Measurements from ENCODE around the gene OSBPL3.
"Not testable (repeated sequence)": the region's sequence is repeated elsewhere in the genome, so short reads cannot be mapped to it uniquely, and the experiment has no call there.

Gene OSBPL3

GRCh38 chr7:24979863-24980533 lies at the start of gene OSBPL3:
TSS of gene OSBPL3 (minus strand) at chr7:24980178. CDS start at chr7:24892472, 87,706 bp downstream.
- peak; percentile 97 for DNase-seq

- no peak for DNase-seq
Observed at GRCh38 chr7:25029075-25029474, 49.1 kb upstream of the OSBPL3 start.

GRCh38 chr7:25028370-25029021 lies 48.5 kb upstream of the OSBPL3 start:
- DNase-seq, result peak; percentile 46

GRCh38 chr7:25026156-25026555 lies 46.2 kb upstream of the OSBPL3 start:
- DNase-seq, result no peak

GRCh38 chr7:25025218-25025671 lies 45.3 kb upstream of the OSBPL3 start:
- DNase-seq, result no peak

GRCh38 chr7:25024066-25024465 lies 44.1 kb upstream of the OSBPL3 start:
- DNase-seq, result no peak

- not testable (repeated sequence) for DNase-seq
Observed at GRCh38 chr7:25017671-25018070, 37.7 kb upstream of the OSBPL3 start.

- no peak for DNase-seq
Observed at GRCh38 chr7:25014756-25015155, 34.8 kb upstream of the OSBPL3 start.

GRCh38 chr7:25012710-25013109 lies 32.7 kb upstream of the OSBPL3 start:
- DNase-seq, result not testable (repeated sequence)

- DNase-seq, result no peak
Observed at GRCh38 chr7:25012254-25012653, 32.3 kb upstream of the OSBPL3 start.

GRCh38 chr7:25009257-25009656 lies 29.3 kb upstream of the OSBPL3 start:
- no peak for DNase-seq

GRCh38 chr7:25007668-25008067 lies 27.7 kb upstream of the OSBPL3 start:
- DNase-seq, result no peak

- DNase-seq, result no peak
Observed at GRCh38 chr7:25006276-25006675, 26.3 kb upstream of the OSBPL3 start.

- no peak for DNase-seq
Observed at GRCh38 chr7:25005658-25006057, 25.7 kb upstream of the OSBPL3 start.

GRCh38 chr7:25002786-25003185 lies 22.8 kb upstream of the OSBPL3 start:
- DNase-seq, result no peak

- no peak for DNase-seq
Observed at GRCh38 chr7:24995466-24995865, 15.5 kb upstream of the OSBPL3 start.

GRCh38 chr7:24992314-24992713 lies 12.3 kb upstream of the OSBPL3 start:
- DNase-seq, result no peak

GRCh38 chr7:24991353-24991752 lies 11.4 kb upstream of the OSBPL3 start:
- DNase-seq, result no peak

- no peak for DNase-seq
Observed at GRCh38 chr7:24987331-24987842, 7.4 kb upstream of the OSBPL3 start.

- DNase-seq, result no peak
Observed at GRCh38 chr7:24982917-24983316, 2.9 kb upstream of the OSBPL3 start.

GRCh38 chr7:24981171-24981951 lies 1.4 kb upstream of the OSBPL3 start:
- DNase-seq, result peak; percentile 40

GRCh38 chr7:24980534-24981170 lies 674 bp upstream of the OSBPL3 start:
- peak; percentile 43 for DNase-seq

GRCh38 chr7:24979470-24979862 lies 512 bp downstream of the OSBPL3 start:
- peak; percentile 82 for DNase-seq

Data from activated CD4-positive, alpha-beta T cell treated with anti-CD3 and anti-CD28 coated beads, Interleukin-2, amount 50 U/mL, for 16 hours (primary cell).